WI38 (cell line): ENCODE measurements around the gene SALL2.

ENCODE experiments used
- H3K4me3 ChIP-seq: 2 replicates; pipeline ENCODE4 v1.5.1; 2011; ENCODE audit warnings: low read depth, mild to moderate bottlenecking, control low read depth, low read length
- CTCF ChIP-seq: IDR thresholded peaks from 2 replicates; pipeline ENCODE4 v1.5.1; 2012; ENCODE audit warnings: low read depth, mild to moderate bottlenecking, control low read depth, low read length

SALL2 gene

GRCh38 chr14:21501568-21501967 is 24.6 kb downstream of the SALL2 start:
- no peak overlapping the region for H3K4me3 ChIP-seq
- TF ChIP-seq CTCF: no peak

- peak; percentile 24; the same call in 1 of the 2 replicates for TF ChIP-seq CTCF
- H3K4me3 ChIP-seq: no peak overlapping the region
Observed at GRCh38 chr14:21498540-21499526, 27.3 kb downstream of the SALL2 start.

GRCh38 chr14:21496453-21496852 is 29.7 kb downstream of the SALL2 start:
- TF ChIP-seq CTCF: no peak
- H3K4me3 ChIP-seq: no peak overlapping the region

- H3K4me3 ChIP-seq: no peak overlapping the region
- no peak for TF ChIP-seq CTCF
Observed at GRCh38 chr14:21494902-21495762, 31.0 kb downstream of the SALL2 start.

GRCh38 chr14:21486640-21487087 is 39.5 kb downstream of the SALL2 start:
- TF ChIP-seq CTCF: no peak
- H3K4me3 ChIP-seq: no peak overlapping the region

- peak; percentile 96 for TF ChIP-seq CTCF
- peak within 1 kb of the TSS; percentile 82 for H3K4me3 ChIP-seq
Observed at GRCh38 chr14:21476925-21477681, 49.0 kb downstream of the SALL2 start, which contains the start of the genes RAB2B and TOX4. RAB2B (minus strand) TSS chr14:21476959; CDS start chr14:21476872, 87 bp downstream. TOX4 (plus strand) TSS chr14:21477195; CDS start chr14:21477279, 84 bp downstream.
